HG02852 (cell line): ENCODE measurements around the gene LRRIQ3.
"Not testable (repeated sequence)": the region's sequence is repeated elsewhere in the genome, so short reads cannot be mapped to it uniquely, and the experiment has no call there.

Experiments
- ATAC-seq: cut with Tn5 transposase; IDR thresholded peaks from one replicate; pipeline ENCODE4 v1.9.1; 2021; ENCODE audit warnings: mild to moderate bottlenecking, moderate library complexity; ENCODE audit not compliant: unreplicated experiment

Gene LRRIQ3, protein sequence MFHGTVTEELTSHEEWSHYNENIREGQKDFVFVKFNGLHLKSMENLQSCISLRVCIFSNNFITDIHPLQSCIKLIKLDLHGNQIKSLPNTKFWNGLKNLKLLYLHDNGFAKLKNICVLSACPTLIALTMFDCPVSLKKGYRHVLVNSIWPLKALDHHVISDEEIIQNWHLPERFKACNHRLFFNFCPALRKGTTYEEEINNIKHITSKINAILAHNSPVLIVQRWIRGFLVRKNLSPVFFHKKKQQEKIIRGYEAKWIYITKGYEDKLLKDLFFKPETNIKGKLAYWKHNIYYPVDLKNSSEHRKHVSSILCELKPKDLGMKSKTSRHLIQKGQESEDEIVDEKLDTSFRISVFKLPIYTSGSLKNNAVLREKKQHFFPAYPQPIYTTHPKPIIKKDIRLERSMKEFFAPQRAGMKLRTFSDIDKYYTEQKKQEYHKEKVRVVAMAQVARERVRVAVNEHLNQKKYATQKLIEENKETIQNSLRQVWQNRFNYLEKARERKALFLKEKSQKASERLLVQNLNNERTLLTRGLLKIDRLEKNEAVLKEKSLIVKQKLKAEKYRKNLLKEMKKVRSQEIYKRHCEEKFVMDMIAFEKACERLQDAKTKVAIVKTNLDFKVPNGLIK

GRCh38 chr1:74197657-74198552, at the start of gene LRRIQ3, which contains the start of gene FPGT:
Gene LRRIQ3, minus strand, starts transcription at chr1:74198176. Its CDS starts 14,492 bp downstream, at chr1:74183684.
Gene FPGT, plus strand, starts transcription at chr1:74198242. Its CDS starts 37 bp downstream, at chr1:74198279.
- peak; percentile 86 for ATAC-seq

- no peak for ATAC-seq
Observed at GRCh38 chr1:74246315-74246714, 48.3 kb upstream of the LRRIQ3 start.

- ATAC-seq: no peak
Observed at GRCh38 chr1:74245168-74245772, 47.3 kb upstream of the LRRIQ3 start.

DNA sequence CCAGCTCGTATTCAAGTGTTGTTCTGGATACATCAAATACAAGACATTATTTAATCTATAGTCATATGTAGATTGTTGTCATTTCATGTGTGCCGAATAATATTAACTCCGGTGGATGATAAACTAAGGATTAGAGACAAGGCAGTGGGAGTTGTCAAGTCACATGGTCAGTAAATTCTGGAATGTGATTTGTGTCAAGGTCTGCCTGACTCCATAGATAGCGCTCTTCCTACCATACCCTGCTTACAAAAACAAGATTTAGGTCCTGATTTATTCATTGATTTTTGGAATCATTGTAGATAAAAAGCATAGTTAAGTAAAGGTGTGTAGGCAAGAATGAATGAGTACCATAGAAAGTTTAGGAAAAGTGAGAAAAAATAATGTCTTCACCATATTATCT, 39.8 kb upstream of the LRRIQ3 start:
- ATAC-seq: no peak

DNA sequence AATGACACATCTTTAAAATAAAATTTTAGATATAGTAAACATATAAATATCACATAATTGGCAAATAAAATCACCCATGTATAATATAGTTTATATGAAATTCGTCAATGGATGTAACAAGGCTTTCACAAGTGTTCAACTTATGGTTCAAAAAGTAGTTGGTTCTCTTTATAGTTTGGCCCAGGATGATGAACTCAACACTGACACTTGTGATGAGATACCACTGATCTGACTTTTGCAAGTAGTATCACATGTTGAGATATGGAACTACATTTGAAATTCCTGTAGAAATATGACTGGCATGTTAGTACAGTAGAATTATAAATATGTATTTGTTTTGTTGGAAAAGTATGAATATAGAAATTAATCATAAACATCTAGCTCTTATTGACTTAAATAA, 39.1 kb upstream of the LRRIQ3 start:
- ATAC-seq: no peak

DNA sequence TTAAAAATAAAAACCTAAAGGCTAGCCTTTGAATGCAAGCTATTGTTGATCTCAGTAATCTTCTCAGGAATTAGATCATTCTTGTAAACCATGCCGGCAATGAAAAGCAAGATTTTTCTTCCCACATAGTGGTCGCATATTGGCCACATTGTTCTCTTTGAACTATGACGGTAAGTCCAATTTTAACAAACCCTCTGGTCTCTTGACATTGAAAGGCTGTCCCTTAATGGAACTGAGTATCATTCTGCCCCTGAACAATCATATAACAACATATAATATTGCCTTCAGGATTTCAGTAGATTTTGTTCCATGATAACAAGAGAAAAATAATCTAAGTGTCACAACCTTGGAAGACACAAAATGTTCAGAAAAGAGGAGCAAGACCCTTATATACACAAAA, 38.5 kb upstream of the LRRIQ3 start:
- no peak for ATAC-seq

GRCh38 chr1:74235153-74235552, 37.2 kb upstream of the LRRIQ3 start, which contains the start of gene TNNI3K:
Gene TNNI3K, plus strand, starts transcription at chr1:74235387. Its CDS starts 65 bp downstream, at chr1:74235452.
- ATAC-seq: no peak

DNA sequence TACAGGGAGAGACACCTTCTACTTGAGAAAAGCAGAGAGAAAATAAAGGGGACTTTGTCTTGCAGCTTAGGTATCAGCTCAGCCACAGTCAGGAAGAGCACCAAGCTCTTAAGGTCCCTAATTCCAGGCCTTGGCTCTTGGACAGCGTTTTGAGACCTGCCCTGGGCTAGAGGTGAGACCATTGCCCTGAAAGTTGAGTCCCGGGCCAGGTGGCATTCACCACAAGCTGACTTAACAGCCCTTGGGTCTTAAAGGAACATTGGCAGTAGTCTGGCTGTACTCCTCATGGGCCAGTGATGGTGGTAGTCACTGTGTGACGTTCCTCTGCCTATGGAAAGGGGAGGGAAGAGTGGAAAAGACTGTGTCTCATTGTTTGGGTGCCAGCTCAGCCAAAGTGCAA, 25.5 kb upstream of the LRRIQ3 start:
- ATAC-seq: no peak

GRCh38 chr1:74222701-74223100, 24.7 kb upstream of the LRRIQ3 start:
- no peak for ATAC-seq

GRCh38 chr1:74215229-74215628, 17.3 kb upstream of the LRRIQ3 start:
- no peak for ATAC-seq

DNA sequence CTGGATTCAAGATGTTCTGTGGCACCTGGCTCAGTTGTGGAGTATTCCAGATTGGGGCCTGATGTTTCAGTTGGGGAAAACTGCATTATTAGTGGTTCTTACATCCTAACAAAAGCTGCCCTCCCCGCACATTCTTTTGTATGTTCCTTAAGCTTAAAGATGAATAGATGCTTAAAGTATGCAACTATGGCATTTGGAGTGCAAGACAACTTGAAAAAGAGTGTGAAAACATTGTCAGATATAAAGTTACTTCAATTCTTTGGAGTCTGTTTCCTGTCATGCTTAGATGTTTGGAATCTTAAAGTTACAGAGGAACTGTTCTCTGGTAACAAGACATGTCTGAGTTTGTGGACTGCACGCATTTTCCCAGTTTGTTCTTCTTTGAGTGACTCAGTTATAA, 7.3 kb upstream of the LRRIQ3 start:
- ATAC-seq: no peak

GRCh38 chr1:74199504-74199903, 1.5 kb upstream of the LRRIQ3 start:
- ATAC-seq: no peak

DNA sequence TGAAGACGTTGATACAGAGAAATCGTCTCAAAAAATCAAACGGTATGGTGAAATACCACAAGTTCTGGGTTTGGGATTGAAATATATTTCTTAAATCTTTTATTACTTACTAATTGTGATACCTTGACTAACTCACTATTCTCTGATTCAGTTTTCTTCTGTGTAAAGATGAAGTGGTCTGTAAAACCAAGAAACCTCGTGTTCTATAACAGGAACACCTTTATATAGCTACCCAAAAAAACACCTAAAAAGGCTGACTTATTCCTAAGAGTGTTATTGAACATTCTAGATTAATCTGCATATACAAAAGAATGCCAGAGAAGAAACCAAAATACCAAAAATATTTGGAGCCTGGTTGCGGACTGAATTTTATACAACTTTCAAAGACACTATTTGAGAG, 721 bp downstream of the LRRIQ3 start:
- ATAC-seq: peak; percentile 34

GRCh38 chr1:74195339-74195738, 2.6 kb downstream of the LRRIQ3 start:
- ATAC-seq: no peak

DNA sequence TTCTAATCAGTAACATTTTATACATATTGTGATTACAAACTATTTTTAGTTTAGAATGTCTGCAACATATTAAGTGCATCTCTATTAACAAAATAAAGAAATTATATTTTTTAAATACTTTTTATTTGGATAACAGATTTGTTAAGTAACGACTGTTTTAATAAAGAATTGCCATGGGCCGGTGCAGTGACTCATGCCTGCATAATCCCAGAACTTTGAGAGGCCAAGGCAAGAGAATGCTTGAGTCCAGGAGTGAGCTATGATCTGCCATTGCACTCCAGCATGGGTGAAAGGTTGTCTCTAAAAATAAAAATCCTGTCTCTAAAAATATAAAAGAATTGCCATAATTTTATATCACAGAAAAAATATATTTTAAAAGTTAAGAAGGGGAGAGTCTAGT, 4.1 kb downstream of the LRRIQ3 start:
- no peak for ATAC-seq

GRCh38 chr1:74180490-74180889, 17.5 kb downstream of the LRRIQ3 start:
- no peak for ATAC-seq

GRCh38 chr1:74174423-74174822, 23.6 kb downstream of the LRRIQ3 start:
- ATAC-seq: not testable (repeated sequence)

DNA sequence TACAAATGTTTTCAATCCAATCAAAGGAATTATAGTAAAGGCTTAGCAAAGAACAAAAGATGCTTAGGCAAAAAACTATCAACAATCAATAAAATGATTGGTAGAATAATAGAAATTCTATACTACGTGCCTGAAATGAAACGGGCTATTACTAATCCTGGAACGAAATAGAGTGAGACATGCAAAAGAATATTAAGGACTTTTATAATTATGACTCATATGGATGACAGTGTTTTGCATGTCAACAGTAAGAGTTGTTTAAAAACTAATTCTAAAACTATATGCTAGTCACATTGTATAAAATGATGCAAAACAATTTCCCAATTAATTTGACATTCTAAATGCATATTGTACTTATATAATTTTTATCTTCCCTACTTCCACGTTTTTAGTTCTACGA, 35.6 kb downstream of the LRRIQ3 start:
- ATAC-seq: no peak

DNA sequence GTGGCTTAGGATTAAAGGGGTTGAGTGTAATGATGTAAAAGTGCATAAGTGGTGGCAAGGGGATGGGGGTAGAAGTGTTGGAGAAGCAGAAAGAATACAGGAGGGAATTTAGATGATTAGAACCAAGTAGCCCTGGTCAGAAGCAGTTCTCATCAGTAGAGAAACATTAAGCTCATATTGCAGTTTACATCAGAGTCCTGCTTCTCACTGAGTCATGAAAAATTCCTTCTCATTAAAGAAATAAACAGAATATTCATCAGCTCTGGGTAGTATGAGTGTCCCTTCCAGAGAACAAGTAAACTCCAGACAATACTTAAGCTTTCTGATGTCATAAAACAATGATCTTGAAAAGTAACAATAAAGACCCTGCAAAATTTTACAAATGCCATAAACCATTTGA, 36.5 kb downstream of the LRRIQ3 start:
- no peak for ATAC-seq

DNA sequence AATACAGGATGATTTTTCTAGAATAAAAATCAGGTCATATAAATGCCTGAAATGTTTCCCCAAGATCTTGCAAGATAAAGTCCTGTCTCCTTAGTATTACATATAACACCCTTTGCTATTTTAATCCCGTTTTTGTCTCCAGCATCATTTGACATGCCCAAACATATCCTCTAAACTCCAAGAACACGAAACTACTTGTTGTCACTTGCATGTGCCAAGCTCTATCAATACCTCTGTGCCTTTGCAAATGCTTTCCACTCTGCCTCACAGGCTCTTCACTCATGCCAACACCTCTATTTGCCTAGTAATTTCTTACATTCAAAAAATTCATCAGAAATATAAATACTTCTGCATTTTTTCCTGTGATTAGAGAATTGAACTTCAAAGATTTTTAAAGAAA, 37.9 kb downstream of the LRRIQ3 start:
- ATAC-seq: no peak

DNA sequence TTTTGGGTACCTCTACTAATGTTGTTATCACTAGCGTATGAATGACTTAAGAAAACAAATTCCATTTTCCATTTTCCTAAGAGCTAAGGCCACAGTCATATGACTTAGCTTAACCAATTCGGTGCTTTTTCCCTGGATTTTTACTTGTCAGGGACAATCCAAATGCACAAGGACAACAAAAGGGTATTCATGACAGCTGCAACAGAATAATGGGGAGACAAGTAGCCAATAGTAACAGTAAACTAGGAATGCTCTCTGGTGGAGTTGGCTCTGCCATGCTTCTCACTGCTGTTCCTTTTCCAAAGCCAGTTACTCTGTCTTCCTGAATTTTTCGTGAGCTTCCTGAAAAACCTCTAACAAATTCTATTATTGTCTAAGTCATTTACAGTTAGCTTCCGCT, 52.9 kb downstream of the LRRIQ3 start:
- no peak for ATAC-seq
